GM12878 (cell line): ENCODE data around the gene AKR1A1. TPM values are rescaled to one million over a fixed set of nuclear protein-coding genes. Genes with fewer than 3 reads are reported as not detected.

Experiments
- ATAC-seq: fragments of 200-7000 bp; cut with Tn5 transposase; 3 replicates; pipeline ENCODE4 v1.9.1; 2020; ENCODE audit warnings: mild to moderate bottlenecking, moderate library complexity
- BruUV-seq: library from RNA; stranded (reverse); fragments of 400-500 nt; replicated peaks from 2 replicates; lab custom pipeline; 2021; lab: Mats Ljungman, UMichigan
- CTCF ChIA-PET: fragments of 300-600 bp; sonication (Branson Sonifier 250); formaldehyde crosslinking; extraction: SDS; loops from one replicate; lab custom pipeline; 2021; ENCODE audit warnings: inconsistent platforms; lab: Yijun Ruan, JAX
- POLR2A ChIA-PET: fragments of 350-600 bp; formaldehyde crosslinking; extraction: SDS; loops from one replicate; lab custom pipeline; 2021; ENCODE audit warnings: inconsistent platforms; lab: Charles Lee
- RAD21 ChIA-PET: fragments of 300-600 bp; sonication (Branson Sonifier 250); formaldehyde crosslinking; loops from one replicate; lab custom pipeline; 2023; ENCODE audit warnings: antibody characterized with exemption; ENCODE audit not compliant: unreplicated experiment; lab: Charles Lee
- SMC1A ChIA-PET: fragments of 300-600 bp; sonication (Branson Sonifier 250); formaldehyde crosslinking; loops from one replicate; lab custom pipeline; 2023; ENCODE audit not compliant: unreplicated experiment, uncharacterized antibody; lab: Charles Lee
- DNase-seq: peaks from one replicate; pipeline ENCODE4 v3.0.0-alpha.2; 2011; ENCODE audit warnings: low read depth, low spot score
- FAIRE-seq: peaks from 3 replicates; lab custom pipeline; 2011; peaks lifted over from hg19 to GRCh38; lab: Jason Lieb, UNC
- H2AFZ ChIP-seq: 2 replicates; pipeline ENCODE4 v1.6.0; 2011; ENCODE audit warnings: low read depth, low read length, control low read depth; ENCODE audit not compliant: control insufficient read depth
- H3K27ac ChIP-seq: 2 replicates; pipeline ENCODE4 v1.5.1; 2011; ENCODE audit warnings: control low read depth; ENCODE audit not compliant: control insufficient read depth, insufficient read depth
- H3K27me3 ChIP-seq, 2 experiments: replicated peaks in 1 of 2; 2 replicates each; pipeline versions ENCODE4 v1.6.0 to v1.6.1; 2011; ENCODE audit warnings: low read length in 1 of 2; ENCODE audit not compliant: control insufficient read depth in 2 of 2, insufficient read depth in 2 of 2
- H3K36me3 ChIP-seq, 2 experiments: 2 replicates each; pipeline ENCODE4 v1.5.1; 2011; ENCODE audit warnings: low read length in 1 of 2; ENCODE audit not compliant: control insufficient read depth in 2 of 2, insufficient read depth in 2 of 2
- H3K4me1 ChIP-seq: 2 replicates; pipeline ENCODE4 v1.6.1; 2011; ENCODE audit warnings: mild to moderate bottlenecking, low read length, moderate library complexity, mixed read lengths; ENCODE audit not compliant: control insufficient read depth, insufficient read depth
- H3K4me2 ChIP-seq: 2 replicates; pipeline ENCODE4 v1.6.0; 2011; ENCODE audit warnings: control low read depth; ENCODE audit not compliant: control insufficient read depth, insufficient read depth
- H3K4me3 ChIP-seq: fragments of 200-600 bp; sonication (generic); 2 replicates; pipeline ENCODE4 v1.5.1; 2016
- H3K79me2 ChIP-seq: 2 replicates; pipeline ENCODE4 v1.6.0; 2011; ENCODE audit warnings: low read length; ENCODE audit not compliant: control insufficient read depth, insufficient read depth
- H3K9ac ChIP-seq: 2 replicates; pipeline ENCODE4 v1.8.0; 2011; ENCODE audit warnings: low read length, control low read depth, mixed read lengths; ENCODE audit not compliant: control insufficient read depth, insufficient read depth
- H3K9me3 ChIP-seq: replicated peaks from 3 replicates; pipeline ENCODE4 v1.5.1; 2011; ENCODE audit warnings: mild to moderate bottlenecking, low read length; ENCODE audit not compliant: control insufficient read depth, insufficient read depth
- H4K20me1 ChIP-seq: 2 replicates; pipeline ENCODE4 v1.6.0; 2011; ENCODE audit not compliant: control insufficient read depth, insufficient read depth
- CBFB ChIP-seq: IDR thresholded peaks from 2 replicates; pipeline ENCODE4 v1.6.1; 2016; ENCODE audit warnings: antibody characterized with exemption, low read depth
- EP300 ChIP-seq, 2 experiments: fragments of 150-350 bp in 1 of 2; IDR thresholded peaks; 2 replicates each; pipeline ENCODE4 v1.6.1; 2011 to 2012; ENCODE audit warnings: low read depth in 2 of 2, low read length in 2 of 2, borderline replicate concordance in 1 of 2, improper control_type of control experiment in 1 of 2, inconsistent platforms in 1 of 2; ENCODE audit not compliant: control insufficient read depth in 1 of 2
- FOXM1 ChIP-seq: IDR thresholded peaks from 2 replicates; pipeline ENCODE4 v1.6.1; 2012; ENCODE audit warnings: low read depth, mild to moderate bottlenecking, inconsistent platforms, low read length, moderate library complexity
- HCFC1 ChIP-seq: fragments of 150-350 bp; IDR thresholded peaks from 2 replicates; pipeline ENCODE4 v1.6.1; 2014; ENCODE audit warnings: low read length
- JUNB ChIP-seq: IDR thresholded peaks from 2 replicates; pipeline ENCODE4 v1.6.1; 2016; ENCODE audit warnings: antibody characterized with exemption, mild to moderate bottlenecking
- MEF2A ChIP-seq: IDR thresholded peaks from 2 replicates; pipeline ENCODE4 v1.6.1; 2011; ENCODE audit warnings: low read depth, mild to moderate bottlenecking, low read length, moderate library complexity; ENCODE audit not compliant: insufficient read depth
- NBN ChIP-seq: fragments of 450-650 bp; IDR thresholded peaks from 2 replicates; pipeline ENCODE4 v1.6.1; 2016
- NR2F1 ChIP-seq: fragments of 450-650 bp; conservative IDR thresholded peaks from 2 replicates; pipeline ENCODE4 v1.6.1; 2017; ENCODE audit warnings: mild to moderate bottlenecking
- TBL1XR1 ChIP-seq: IDR thresholded peaks from 2 replicates; pipeline ENCODE4 v1.6.1; 2012; ENCODE audit warnings: low read depth, low read length, improper control_type of control experiment
- WGBS: methylation state at CpG from one replicate; pipeline ENCODE4 v1.1.6; 2016; ENCODE audit warnings: low lambda C conversion rate; ENCODE audit not compliant: insufficient replicate concordance, insufficient coverage; ENCODE audit errors: missing lambda C conversion rate; 5-methylcytosine and 5-hydroxymethylcytosine counted together
- in situ Hi-C: fragments of 300-500 bp; cut with MboI; formaldehyde crosslinking; loops from 9 replicates; pipeline ENCODE4 v1.14.3; 2018; ENCODE audit warnings: mixed read lengths
- intact Hi-C: fragments of 100-400 bp; cut with micrococcal nuclease; formaldehyde crosslinking; loops from one replicate; pipeline ENCODE4 v1.14.2; 2022; ENCODE audit not compliant: unreplicated experiment
- polyA plus RNA-seq, 11 experiments: library from polyadenylated mRNA; depleted of rRNA in 4 of 11; unstranded in 6 of 11; stranded (reverse) in 5 of 11; fragments of >200 nt; fragmentation: Nextera tagmentation in 4 of 11; fragmentation: Illumina TruSeq in 1 of 11; extraction: Ambion mirVana in 4 of 11; extraction: Trizol in 1 of 11; gene quantifications; 1 replicate in 1 of 11; 2 replicates in 10 of 11; pipeline versions ENCODE4 v1.2.1 to v1.2.3, GENCODE V29; 2011 to 2016; ENCODE audit warnings: inconsistent platforms in 2 of 11, missing spikeins in 2 of 11, low read depth in 1 of 11
- total RNA-seq, 4 experiments: library from RNA; depleted of rRNA in 3 of 4; stranded (reverse); fragments of >200 nt in 3 of 4; fragmentation: Illumina TruSeq in 1 of 4; extraction: Trizol in 1 of 4; gene quantifications; 2 replicates each; pipeline versions ENCODE4 v1.2.1 to v1.2.3, GENCODE V29; 2013 to 2021

AKR1A1 gene
- total and polyA plus RNA-seq, 10 of the 15 experiments (the other 5 are each of a cell fraction or from before 2014, with no cell fraction given): 187 to 335 (median 241) TPM

GRCh38 chr1:45541193-45541592 lies 9.4 kb upstream of the AKR1A1 start:
- intact Hi-C loops: no loop called here
- no TSS peak for BruUV-seq
- Histone ChIP-seq H3K4me3 (no peak overlapping the region), H3K4me1 (peaks cover 28% of the 10 kb centered on the region), H3K27me3 (no peaks in the 10 kb centered on the region), H4K20me1 (no peaks in the 10 kb centered on the region), H3K9ac (no peak overlapping the region), H3K36me3 (no peaks in the 10 kb centered on the region), H3K79me2 (no peaks in the 10 kb centered on the region), H3K4me2 (no peak overlapping the region), H2AFZ (no peak overlapping the region), H3K9me3 (no peaks in the 10 kb centered on the region), H3K27ac (no peak overlapping the region)
- TF ChIP-seq NR2F1: no peak
- 0 out of 2 replicates have a peak, but pooled peaks have one; percentile 25 for TF ChIP-seq NBN
- ChIA-PET POLR2A (interaction anchor here (2.1 to 7.6 kb wide), 2 partner anchors 10 to 18 kb away, joined by 12 to 118 read pairs; partner anchors contain the start of genes AKR1A1 and PRDX1), SMC1A (interaction anchor here (0.6 to 8.6 kb wide), 5 partner anchors 10 to 549 kb away, joined by 3 to 80 read pairs (median 3); partner anchors contain the start of genes AKR1A1 and PRDX1), CTCF (interaction anchor here (0.9 to 3.5 kb wide), 3 partner anchors 9 to 29 kb away, joined by 3 to 23 read pairs (median 4); no protein-coding TSS in a partner anchor), RAD21 (interaction anchor here (0.9 to 1.4 kb wide), 2 partner anchors 23 to 28 kb away, joined by 3 to 6 read pairs; no protein-coding TSS in a partner anchor)
- no peak for DNase-seq
- FAIRE-seq: no peak
- in situ Hi-C loops: no loop called here
- ATAC-seq: no peak
- WGBS: 96% methylated on average over 1 of the region's 1 CpG

- ATAC-seq (no peak), DNase-seq (no peak), FAIRE-seq (no peak)
- ChIA-PET RAD21 (interaction anchor here (5.0 kb wide), 1 partner anchor 21 kb away, joined by 40 read pairs; the partner anchor contains the start of gene PRDX1), POLR2A (interaction anchor here (0.6 to 7.6 kb wide), 7 partner anchors 9 to 779 kb away, joined by 3 to 118 read pairs (median 5); partner anchors contain the start of genes AKR1A1 and PRDX1), SMC1A (interaction anchor here (0.6 to 8.6 kb wide), 12 partner anchors 9 to 596 kb away, joined by 3 to 80 read pairs (median 6); partner anchors contain the start of genes AKR1A1, NASP and PRDX1), CTCF (interaction anchor here (1.0 to 3.5 kb wide), 4 partner anchors 13 to 26 kb away, joined by 3 to 23 read pairs (median 8); partner anchors contain the start of gene PRDX1)
- Histone ChIP-seq H3K27me3 (no peaks in the 10 kb centered on the region), H3K27ac (no peak overlapping the region), H3K36me3 (no peaks in the 10 kb centered on the region), H4K20me1 (no peaks in the 10 kb centered on the region), H3K9me3 (no peaks in the 10 kb centered on the region), H3K9ac (no peak overlapping the region), H3K79me2 (no peaks in the 10 kb centered on the region), H3K4me1 (peaks cover 30% of the 10 kb centered on the region), H2AFZ (no peak overlapping the region), H3K4me3 (no peak overlapping the region), H3K4me2 (no peak overlapping the region)
- in situ Hi-C loops: no loop called here
- WGBS: 95% methylated on average over 4 of the region's 4 CpGs
- no TSS peak for BruUV-seq
- TF ChIP-seq MEF2A (no peak), EP300 (IDR thresholded peaks at IDR 0.05; ENCODE audit: borderline replicate concordance in 1 of 2, control insufficient read depth in 1 of 2, low read depth in 2 of 2, low read length in 2 of 2) (no peak), CBFB (no peak), TBL1XR1 (no peak), FOXM1 (no peak), HCFC1 (no peak), JUNB (no peak)
- intact Hi-C loops: no loop called here
Observed at GRCh38 chr1:45542591-45542990, 8.0 kb upstream of the AKR1A1 start.
